HT1080 (cell line): Measurements from ENCODE around the gene CACNA1C. TPM values are rescaled to one million over a fixed set of nuclear protein-coding genes. Genes with fewer than 3 reads are reported as not detected.
A peak's percentile ranks its signal among the peaks of the same experiment; 100 is the strongest.

Source experiments
- DNase-seq: peaks from one replicate; pipeline ENCODE4 v3.0.0-alpha.2; 2015; ENCODE audit warnings: low read depth
- total RNA-seq: library from RNA; depleted of rRNA; stranded (reverse); fragments of >200 nt; shearing (Covaris generic); gene quantifications from 2 replicates; pipeline ENCODE4 v1.2.3, GENCODE V29; 2014

CACNA1C gene
- total RNA-seq, 1 experiment from 2014 or later = not detected

DNA sequence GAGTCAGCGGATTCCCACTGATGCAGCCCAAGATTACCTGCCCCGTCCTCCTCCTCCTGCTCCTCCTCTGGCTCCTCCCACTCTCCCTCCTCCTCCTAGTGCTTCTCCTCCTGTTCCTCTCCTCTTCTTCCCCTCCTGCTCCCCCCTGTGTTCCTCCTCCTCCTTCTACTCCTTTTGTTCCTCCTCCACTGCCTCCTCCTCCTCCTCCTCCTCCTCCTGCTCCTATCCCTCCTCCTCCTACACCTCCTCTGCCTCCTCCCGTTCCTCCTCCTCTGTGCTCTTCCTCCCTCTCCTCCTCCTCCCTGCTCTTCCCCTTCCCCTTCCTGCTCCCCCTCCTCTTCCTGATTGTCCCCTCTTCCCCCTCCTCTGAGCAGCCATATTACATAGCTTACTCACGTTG is 141.3 kb downstream of the CACNA1C start:
- DNase-seq = no peak

- no peak for DNase-seq
Measured at GRCh38 chr12:2194571-2194970, 141.8 kb downstream of the CACNA1C start.

DNA sequence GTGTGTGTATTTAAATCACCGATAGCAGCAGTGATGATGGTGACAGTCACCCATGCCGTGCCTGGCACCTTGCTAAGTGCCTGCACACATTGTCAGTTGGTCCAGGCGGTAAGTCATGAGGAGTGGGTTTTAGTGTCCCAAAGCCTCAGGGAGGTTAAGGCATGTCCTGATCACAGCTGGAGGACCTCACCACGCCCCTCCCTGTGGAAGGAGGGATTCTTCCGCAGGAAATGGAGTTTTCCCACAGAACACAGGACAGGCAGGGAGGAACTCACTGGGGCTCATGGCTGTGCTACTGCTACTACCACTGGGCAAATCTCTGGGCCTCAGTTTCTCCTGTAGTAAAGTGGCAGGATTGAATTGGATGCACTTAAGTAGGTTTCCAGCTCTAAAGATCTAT is 142.3 kb downstream of the CACNA1C start:
- no peak for DNase-seq

DNA sequence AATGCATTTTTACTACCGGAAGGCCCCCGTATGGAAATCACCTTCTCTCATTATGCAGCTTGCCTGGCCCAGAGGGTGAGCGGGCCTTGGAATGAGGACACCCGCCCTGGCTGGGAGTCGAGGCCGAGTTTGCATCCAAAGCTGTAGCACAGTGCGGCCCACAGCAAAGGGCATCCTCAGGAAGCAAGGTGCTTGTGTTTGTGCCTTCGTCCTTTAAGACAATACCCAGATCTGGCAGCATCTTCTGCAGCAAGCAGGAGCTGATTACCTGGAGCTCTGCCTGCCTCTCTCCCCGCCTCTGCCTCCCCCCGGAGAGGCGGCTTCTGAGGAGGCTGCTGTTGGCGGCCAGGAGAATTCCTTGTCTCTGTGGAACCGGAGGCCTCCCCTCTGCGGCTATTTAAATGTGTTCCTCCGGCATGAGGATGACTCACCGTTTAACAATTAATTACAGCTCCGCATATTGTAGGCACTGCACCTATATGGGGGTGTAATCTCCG is 145.3 kb downstream of the CACNA1C start:
- peak; percentile 57 for DNase-seq

GRCh38 chr12:2198542-2198941 is 145.8 kb downstream of the CACNA1C start:
- no peak for DNase-seq

GRCh38 chr12:2205996-2206395 is 153.2 kb downstream of the CACNA1C start:
- DNase-seq = no peak

DNA sequence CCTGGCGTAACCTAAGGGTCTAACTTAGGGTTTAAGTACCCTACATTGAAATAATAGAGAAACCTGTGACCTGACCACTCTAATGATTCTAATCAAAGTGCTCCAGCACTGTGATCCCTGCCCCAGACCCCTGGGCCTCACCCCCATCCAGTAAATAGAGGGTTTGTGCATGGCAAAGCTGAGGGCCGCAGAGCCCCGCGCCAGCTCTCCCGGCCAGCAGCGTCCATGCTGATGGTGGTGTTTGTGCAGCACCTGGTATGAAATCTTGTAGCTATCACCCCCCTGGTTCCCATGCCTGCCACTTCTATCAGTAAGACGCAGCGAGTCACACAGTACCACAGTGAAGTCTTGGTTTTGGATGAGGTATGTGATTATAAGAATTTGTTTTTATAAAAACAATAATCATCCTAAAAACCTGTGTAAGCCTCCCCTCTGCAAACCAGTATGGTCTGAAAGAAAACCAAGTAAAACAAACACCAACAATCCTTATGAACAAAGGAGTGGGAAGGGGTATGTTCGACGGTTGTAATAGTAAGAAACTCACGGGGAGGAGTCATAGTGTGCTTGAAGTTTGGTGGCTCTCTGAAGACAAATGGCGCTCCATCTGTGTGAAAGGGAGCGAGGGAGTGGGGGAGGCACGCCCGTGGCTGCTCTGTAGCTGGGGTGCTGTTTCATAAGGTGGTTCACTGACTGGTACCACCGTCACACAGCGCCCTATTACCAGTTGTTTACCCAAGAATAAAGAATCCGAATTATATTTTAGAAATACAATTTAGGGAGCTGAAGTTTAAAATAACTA is 156.2 kb downstream of the CACNA1C start:
- no peak for DNase-seq

DNA sequence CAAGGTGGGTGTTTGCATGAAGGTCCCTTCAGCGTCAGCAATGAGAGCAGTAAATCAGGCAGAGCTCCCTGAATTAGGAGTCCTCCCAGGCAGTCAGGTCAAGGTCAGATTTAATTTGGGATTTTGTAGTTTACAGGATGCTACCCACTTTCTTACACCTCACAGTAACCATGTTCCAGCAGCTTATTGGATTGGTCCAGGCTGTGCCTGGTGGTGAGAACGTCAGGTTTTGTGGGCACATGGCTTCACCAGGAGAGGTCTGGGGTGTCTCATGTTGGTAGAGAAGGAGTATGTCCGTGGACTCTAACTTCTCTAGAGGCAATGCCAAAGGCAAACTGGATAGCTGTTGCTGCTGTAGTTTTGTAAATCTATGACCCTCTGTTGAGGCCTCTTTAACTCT is 158.3 kb downstream of the CACNA1C start:
- DNase-seq = no peak

DNA sequence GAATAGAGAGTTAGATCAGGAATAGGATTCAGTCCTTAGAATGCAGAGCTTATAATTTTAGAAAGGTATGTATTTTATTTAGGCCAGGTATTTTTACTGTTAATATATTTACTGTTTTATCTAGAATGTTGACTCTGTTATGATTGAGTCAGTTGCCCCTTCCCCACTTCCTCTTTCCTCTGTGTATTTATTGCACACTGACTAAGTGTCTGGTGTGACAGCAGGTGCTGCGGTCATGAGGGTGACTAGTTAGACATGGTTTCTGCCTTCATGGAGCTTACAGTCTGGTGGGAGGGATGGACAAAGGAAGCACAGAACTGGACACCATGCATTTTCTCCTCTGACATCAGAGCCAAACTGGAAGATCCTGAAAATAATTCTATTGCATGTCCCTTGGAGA is 159.8 kb downstream of the CACNA1C start:
- DNase-seq = no peak

- DNase-seq = no peak
Measured at GRCh38 chr12:2212971-2213869, 160.4 kb downstream of the CACNA1C start.

DNA sequence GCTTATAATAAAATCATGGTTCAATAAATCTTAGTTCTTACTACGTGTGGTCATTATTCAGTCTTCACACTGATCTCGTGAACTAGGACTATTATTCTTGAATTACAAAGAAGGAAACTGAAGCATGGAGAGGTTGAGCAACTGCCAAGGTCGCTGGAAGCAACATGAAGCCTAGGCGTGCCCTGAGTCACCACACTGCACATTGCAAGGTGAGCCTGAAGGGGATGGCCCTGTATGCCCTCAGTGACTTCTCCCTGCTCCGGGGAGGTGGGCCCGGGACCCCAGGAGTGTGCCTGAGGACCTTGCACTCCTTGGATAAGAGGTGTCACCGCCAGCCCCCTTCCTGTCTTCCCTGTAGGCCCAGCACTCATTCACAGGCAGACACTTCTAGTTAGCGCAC is 161.6 kb downstream of the CACNA1C start:
- DNase-seq = no peak

- no peak for DNase-seq
Measured at GRCh38 chr12:2215709-2216560, 163.1 kb downstream of the CACNA1C start.

GRCh38 chr12:2218706-2219105 is 165.9 kb downstream of the CACNA1C start:
- no peak for DNase-seq

GRCh38 chr12:2221030-2221621 is 168.3 kb downstream of the CACNA1C start:
- DNase-seq = no peak

- no peak for DNase-seq
Measured at GRCh38 chr12:2222691-2223090, 169.9 kb downstream of the CACNA1C start.

DNA sequence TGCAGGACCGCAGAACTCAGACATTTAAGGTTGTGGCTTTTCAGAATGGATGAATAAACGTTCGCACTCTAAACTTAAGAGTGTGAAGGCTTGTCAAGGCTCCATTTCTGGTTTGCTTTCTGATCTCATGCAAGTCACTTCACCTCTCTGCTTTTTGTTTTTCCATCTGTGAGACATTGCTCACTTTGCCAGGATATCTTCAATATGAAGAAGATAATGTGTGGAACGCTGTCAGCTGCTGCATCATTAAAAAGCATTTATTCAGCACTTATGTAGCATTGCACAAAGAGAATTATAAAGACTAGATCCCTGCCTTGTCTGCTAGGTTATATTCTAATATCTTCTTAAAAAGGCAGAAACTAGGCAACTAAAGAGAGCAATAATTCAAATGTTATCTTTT is 172.2 kb downstream of the CACNA1C start:
- no peak for DNase-seq

DNA sequence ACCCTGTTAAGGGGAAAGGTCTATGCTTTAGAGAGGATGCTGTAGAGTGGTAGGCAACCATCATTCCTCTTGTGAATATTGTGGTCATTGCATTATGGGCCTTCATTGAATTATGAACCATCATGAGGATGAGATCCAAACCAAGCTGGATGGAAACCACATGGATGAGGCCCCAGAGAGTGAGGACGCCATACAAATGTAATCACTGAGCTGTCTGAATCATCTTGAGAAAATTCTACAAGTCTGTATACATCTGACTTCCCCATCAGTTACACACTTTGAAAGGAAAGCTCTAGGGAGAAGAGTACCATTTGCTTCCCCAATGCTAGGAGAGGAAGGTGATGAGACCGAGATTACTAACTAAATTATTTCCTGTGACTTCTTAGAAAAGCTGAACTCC is 172.9 kb downstream of the CACNA1C start:
- DNase-seq = no peak

GRCh38 chr12:2226641-2227040 is 173.9 kb downstream of the CACNA1C start:
- no peak for DNase-seq

- no peak for DNase-seq
Measured at GRCh38 chr12:2227360-2227759, 174.6 kb downstream of the CACNA1C start.

DNA sequence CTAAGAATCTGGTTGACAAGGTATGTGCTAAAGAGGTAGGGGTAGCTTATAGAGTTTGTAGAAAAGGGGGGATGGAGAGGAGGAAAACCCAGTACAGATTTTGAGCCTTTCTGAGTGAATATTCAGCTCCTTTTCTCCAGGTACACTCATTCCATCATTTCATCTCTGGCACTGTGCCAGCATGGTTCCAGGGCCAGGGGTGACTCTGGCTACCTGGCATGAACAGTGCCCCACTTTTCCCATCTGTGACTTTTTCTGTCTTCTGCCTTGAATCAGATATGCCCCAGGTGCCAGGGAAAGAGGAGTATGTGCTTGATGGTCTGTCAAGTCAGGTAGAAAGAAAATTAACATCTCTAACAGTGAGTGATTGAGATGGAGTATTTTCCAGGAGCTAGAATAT is 175.7 kb downstream of the CACNA1C start:
- DNase-seq = no peak
